ENCODE data around the gene SOX18. TPM values are rescaled to one million over a fixed set of nuclear protein-coding genes. Genes with fewer than 3 reads are reported as not detected.

The SOX18 gene
- total and polyA plus RNA-seq, 2 of the 13 experiments (the other 11 are each of a cell fraction or from before 2014, with no cell fraction given): 1.6 to 1.9 TPM

DNA sequence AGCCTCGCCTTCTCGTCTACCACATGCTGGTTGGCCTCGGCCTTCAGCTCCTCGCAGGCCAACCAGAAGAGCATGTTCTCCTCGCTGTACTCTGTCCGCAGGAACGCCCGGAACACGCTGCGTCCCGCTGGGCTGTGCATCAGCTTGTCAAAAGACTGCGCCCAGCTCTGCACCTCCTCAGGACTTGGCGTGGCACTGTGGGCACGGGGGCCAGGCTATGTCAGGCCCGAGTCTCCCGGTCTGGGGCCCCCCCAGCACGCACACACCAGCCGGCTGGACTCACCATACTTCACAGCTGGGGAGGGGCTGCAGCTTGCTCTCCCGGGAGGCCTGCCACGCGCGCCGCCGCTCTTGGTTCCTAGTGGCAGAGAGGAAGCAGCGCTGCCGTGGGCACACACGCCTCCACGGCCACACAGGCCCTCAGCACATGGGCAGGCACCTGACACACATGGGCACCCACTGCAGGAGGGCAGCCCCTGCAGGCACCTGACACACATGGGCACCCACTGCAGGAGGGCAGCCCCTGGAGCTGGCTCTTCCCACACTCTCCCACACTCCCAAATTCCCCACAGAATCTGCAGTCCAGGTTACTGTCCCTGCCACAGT, 24.8 kb upstream of the SOX18 start:
- Histone ChIP-seq H3K36me3 (replicated peaks in 1 of 2; ENCODE audit: control insufficient read depth in 1 of 2, insufficient read depth in 2 of 2, low read length in 2 of 2) (no peaks in the 10 kb centered on the region), H2AFZ (ENCODE audit: low read length) (no peak overlapping the region), H3K9ac (ENCODE audit: insufficient read depth, low read depth, low read length) (no peak overlapping the region), H4K20me1 (ENCODE audit: insufficient read depth, low read length) (no peaks in the 10 kb centered on the region), H3K27ac (ENCODE audit: extremely low read length, insufficient read depth, low read length) (no peak overlapping the region), H3K27me3 (ENCODE audit: control insufficient read depth in 1 of 2, insufficient read depth in 2 of 2, low read length in 2 of 2) (no peaks in the 10 kb centered on the region), H3K4me1 (ENCODE audit: insufficient read depth, low read length) (peaks cover 23% of the 10 kb centered on the region), H3K4me2 (ENCODE audit: low read depth, low read length) (no peak overlapping the region), H3K4me3 (replicated peaks in 1 of 3; ENCODE audit: insufficient read depth in 1 of 3, low read depth in 2 of 3, low read length in 3 of 3) (no peak overlapping the region), H3K9me3 (ENCODE audit: low read length) (no peaks in the 10 kb centered on the region), H3K79me2 (ENCODE audit: insufficient read depth, low read length) (no peaks in the 10 kb centered on the region)
- in situ Hi-C loops (cut with HindIII; ENCODE audit: extremely low pct_ligation_motif_present, low pct_unique_long_range_greater_than_20kb): no loop called here
- WGBS (ENCODE audit: low lambda C conversion rate): 89% methylated on average over 28 of the region's 28 CpGs
- no TSS peak for BruUV-seq (replicated peaks)
- DNase-seq (ENCODE audit: low spot score) (no peak), FAIRE-seq (no peak), ATAC-seq (no peak)
- intact Hi-C loops (cut with micrococcal nuclease; ENCODE audit: unreplicated experiment): no loop called here
- POLR2A ChIA-PET: interaction anchor here (1.0 kb wide), 1 partner anchor 9 kb away, joined by 3 read pairs; no protein-coding TSS in a partner anchor
- CTCF ChIA-PET (ENCODE audit: low intra/inter-chr PET ratio, low total read pairs): no interaction called here
- TF ChIP-seq ZSCAN31 (CRISPR knock-in tag; IDR thresholded peaks at IDR 0.05; ENCODE audit: low read depth): no peak
- TF ChIP-seq CERS6 (CRISPR knock-in tag; IDR thresholded peaks at IDR 0.05): no peak
- TF ChIP-seq GMEB1 (CRISPR knock-in tag; IDR thresholded peaks at IDR 0.05; ENCODE audit: borderline replicate concordance): no peak
- TF ChIP-seq ZNF3 (CRISPR knock-in tag; IDR thresholded peaks at IDR 0.05): no peak
- no peak for TF ChIP-seq THAP9 (CRISPR knock-in tag; IDR thresholded peaks at IDR 0.05; ENCODE audit: borderline replicate concordance)
- TF ChIP-seq ZNF207 (IDR thresholded peaks at IDR 0.05; ENCODE audit: borderline replicate concordance): no peak
- TF ChIP-seq ZNF569 (CRISPR knock-in tag; IDR thresholded peaks at IDR 0.05; ENCODE audit: borderline replicate concordance): no peak
- no peak for TF ChIP-seq ZSCAN12 (CRISPR knock-in tag; IDR thresholded peaks at IDR 0.05)
- no peak for TF ChIP-seq BRD4 (CRISPR knock-in tag; IDR thresholded peaks at IDR 0.05)
- TF ChIP-seq, protein P1, sequence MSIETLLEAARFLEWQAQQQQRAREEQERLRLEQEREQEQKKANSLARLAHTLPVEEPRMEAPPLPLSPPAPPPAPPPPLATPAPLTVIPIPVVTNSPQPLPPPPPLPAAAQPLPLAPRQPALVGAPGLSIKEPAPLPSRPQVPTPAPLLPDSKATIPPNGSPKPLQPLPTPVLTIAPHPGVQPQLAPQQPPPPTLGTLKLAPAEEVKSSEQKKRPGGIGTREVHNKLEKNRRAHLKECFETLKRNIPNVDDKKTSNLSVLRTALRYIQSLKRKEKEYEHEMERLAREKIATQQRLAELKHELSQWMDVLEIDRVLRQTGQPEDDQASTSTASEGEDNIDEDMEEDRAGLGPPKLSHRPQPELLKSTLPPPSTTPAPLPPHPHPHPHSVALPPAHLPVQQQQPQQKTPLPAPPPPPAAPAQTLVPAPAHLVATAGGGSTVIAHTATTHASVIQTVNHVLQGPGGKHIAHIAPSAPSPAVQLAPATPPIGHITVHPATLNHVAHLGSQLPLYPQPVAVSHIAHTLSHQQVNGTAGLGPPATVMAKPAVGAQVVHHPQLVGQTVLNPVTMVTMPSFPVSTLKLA (IDR thresholded peaks at IDR 0.05): peak; percentile 96
- no peak for TF ChIP-seq ZIK1 (CRISPR knock-in tag; IDR thresholded peaks at IDR 0.05; ENCODE audit: borderline replicate concordance, low read depth)
- TF ChIP-seq AKNA (CRISPR knock-in tag; IDR thresholded peaks at IDR 0.05; ENCODE audit: borderline replicate concordance): no peak

Data from HepG2 (cell line).